Stimulated activated CD8-positive, alpha-beta memory T cell treated with anti-CD3 and anti-CD28 coated beads, Interleukin-2, amount 100 ng/mL, for 48 hours (primary cell): Measurements from ENCODE around the gene RUVBL2.
A peak's percentile ranks its signal among the peaks of the same experiment; 100 is the strongest.
"Not testable (repeated sequence)": the region's sequence is repeated elsewhere in the genome, so short reads cannot be mapped to it uniquely, and the experiment has no call there.

Experiments used
- DNase-seq, 2 donors: peaks; one replicate each; pipeline ENCODE4 v3.0.0-alpha.2; 2020; ENCODE audit warnings: low read depth in 2 of 2

Gene RUVBL2

GRCh38 chr19:49018388-49019241 lies 24.9 kb downstream of the RUVBL2 start:
- not testable (repeated sequence) for DNase-seq

- DNase-seq: peak; percentile 43 to 63
These were observed 25.7 kb downstream of the RUVBL2 start for GRCh38 chr19:49019242-49019932.

- DNase-seq: no peak
These were observed 26.7 kb downstream of the RUVBL2 start for GRCh38 chr19:49020342-49020741.

GRCh38 chr19:49020931-49021895 lies 27.5 kb downstream of the RUVBL2 start:
- DNase-seq: no peak

GRCh38 chr19:49022116-49022515 lies 28.4 kb downstream of the RUVBL2 start:
- DNase-seq: no peak

- not testable (repeated sequence) for DNase-seq
These were observed 30.5 kb downstream of the RUVBL2 start, which contains the start of gene CGB3 for GRCh38 chr19:49024233-49024632. TSS of gene CGB3 (minus strand) at chr19:49024333. CDS start at chr19:49023971, 362 bp downstream.

GRCh38 chr19:49025088-49025487 lies 31.4 kb downstream of the RUVBL2 start:
- DNase-seq: not testable (repeated sequence)

- DNase-seq: not testable (repeated sequence)
These were observed 31.9 kb downstream of the RUVBL2 start for GRCh38 chr19:49025599-49025998.

GRCh38 chr19:49028686-49029085 lies 35.0 kb downstream of the RUVBL2 start:
- DNase-seq: not testable (repeated sequence)

- not testable (repeated sequence) for DNase-seq
These were observed 36.1 kb downstream of the RUVBL2 start for GRCh38 chr19:49029749-49030148.

- not testable (repeated sequence) for DNase-seq
These were observed 36.6 kb downstream of the RUVBL2 start for GRCh38 chr19:49030323-49030722.

- DNase-seq: peak; percentile 65 to 81
These were observed 38.1 kb downstream of the RUVBL2 start, which contains the start of gene CGB2 for GRCh38 chr19:49031642-49032301. TSS of gene CGB2 (plus strand) at chr19:49031890. CDS start at chr19:49032096, 206 bp downstream.

GRCh38 chr19:49036815-49037214 lies 43.1 kb downstream of the RUVBL2 start, which contains the start of gene CGB1:
TSS of gene CGB1 (minus strand) at chr19:49036895. CDS start at chr19:49036711, 184 bp downstream.
- peak; percentile 59 to 60 for DNase-seq

GRCh38 chr19:49038111-49038510 lies 44.4 kb downstream of the RUVBL2 start:
- not testable (repeated sequence) for DNase-seq

- DNase-seq: not testable (repeated sequence)
These were observed 45.0 kb downstream of the RUVBL2 start for GRCh38 chr19:49038557-49039276.

GRCh38 chr19:49039736-49040135 lies 46.0 kb downstream of the RUVBL2 start:
- not testable (repeated sequence) for DNase-seq

GRCh38 chr19:49042177-49042576 lies 48.5 kb downstream of the RUVBL2 start:
- no peak for DNase-seq

- not testable (repeated sequence) for DNase-seq
These were observed 49.0 kb downstream of the RUVBL2 start for GRCh38 chr19:49042666-49043065.

GRCh38 chr19:49043548-49043947 lies 49.9 kb downstream of the RUVBL2 start, which contains the start of gene CGB5:
TSS of gene CGB5 (plus strand) at chr19:49043848. CDS start at chr19:49044210, 362 bp downstream.
- not testable (repeated sequence) for DNase-seq

GRCh38 chr19:49049011-49049410 lies 55.3 kb downstream of the RUVBL2 start, which contains the start of gene CGB8:
TSS of gene CGB8 (minus strand) at chr19:49049111. CDS start at chr19:49048739, 372 bp downstream.
- not testable (repeated sequence) for DNase-seq
